Stimulated activated CD8-positive, alpha-beta memory T cell treated with anti-CD3 and anti-CD28 coated beads, Interleukin-2, amount 100 ng/mL, for 48 hours (primary cell): ENCODE measurements around the gene HSDL2.
"Not testable (repeated sequence)": the region's sequence is repeated elsewhere in the genome, so short reads cannot be mapped to it uniquely, and the experiment has no call there.

Experiments
- DNase-seq, 2 donors: peaks; one replicate each; pipeline ENCODE4 v3.0.0-alpha.2; 2020; ENCODE audit warnings: low read depth in 2 of 2

HSDL2 gene

GRCh38 chr9:112380102-112380824 lies at the start of gene HSDL2:
HSDL2 (plus strand) TSS chr9:112380108; CDS start chr9:112380164, 56 bp downstream.
- DNase-seq = peak in 1 of 2 donors; percentile 29

- no peak for DNase-seq
Observed at GRCh38 chr9:112331674-112331952, 48.3 kb upstream of the HSDL2 start.

GRCh38 chr9:112332214-112332613 lies 47.7 kb upstream of the HSDL2 start:
- no peak for DNase-seq

- DNase-seq = no peak
Observed at GRCh38 chr9:112332674-112332976, 47.3 kb upstream of the HSDL2 start.

- DNase-seq = peak; percentile 63 to 73
Observed at GRCh38 chr9:112332977-112333638, 46.8 kb upstream of the HSDL2 start, which contains the start of gene PTBP3. PTBP3 (minus strand) TSS chr9:112333619; CDS start chr9:112297865, 35,754 bp downstream.

- peak; percentile 90 to 95 for DNase-seq
Observed at GRCh38 chr9:112333639-112334431, 46.1 kb upstream of the HSDL2 start.

- DNase-seq = peak; percentile 9 to 37
Observed at GRCh38 chr9:112334432-112334841, 45.5 kb upstream of the HSDL2 start.

GRCh38 chr9:112337547-112337946 lies 42.4 kb upstream of the HSDL2 start:
- DNase-seq = no peak

- DNase-seq = no peak
Observed at GRCh38 chr9:112338561-112338960, 41.3 kb upstream of the HSDL2 start.

GRCh38 chr9:112339886-112340285 lies 40.0 kb upstream of the HSDL2 start:
- no peak for DNase-seq

- DNase-seq = no peak
Observed at GRCh38 chr9:112341730-112342129, 38.2 kb upstream of the HSDL2 start.

- DNase-seq = peak; percentile 66 to 72
Observed at GRCh38 chr9:112348257-112349007, 31.5 kb upstream of the HSDL2 start.

- no peak for DNase-seq
Observed at GRCh38 chr9:112349008-112349333, 30.9 kb upstream of the HSDL2 start.

GRCh38 chr9:112351184-112351583 lies 28.7 kb upstream of the HSDL2 start:
- DNase-seq = no peak

- DNase-seq = no peak
Observed at GRCh38 chr9:112352209-112352608, 27.7 kb upstream of the HSDL2 start.

GRCh38 chr9:112354081-112354743 lies 25.7 kb upstream of the HSDL2 start:
- no peak for DNase-seq

- DNase-seq = no peak
Observed at GRCh38 chr9:112355427-112355897, 24.4 kb upstream of the HSDL2 start.

- DNase-seq = no peak
Observed at GRCh38 chr9:112360047-112360804, 19.7 kb upstream of the HSDL2 start.

GRCh38 chr9:112361601-112362000 lies 18.3 kb upstream of the HSDL2 start:
- no peak for DNase-seq

GRCh38 chr9:112364761-112365160 lies 15.1 kb upstream of the HSDL2 start:
- no peak for DNase-seq

GRCh38 chr9:112365257-112365656 lies 14.7 kb upstream of the HSDL2 start:
- DNase-seq = not testable (repeated sequence)
